Activated naive CD4-positive, alpha-beta T cell treated with anti-CD3 and anti-CD28 coated beads for 36 hours (primary cell): ENCODE results near the gene JAKMIP2. TPM values are rescaled to one million over a fixed set of nuclear protein-coding genes. Genes with fewer than 3 reads are reported as not detected.
"Not testable (repeated sequence)": the region's sequence is repeated elsewhere in the genome, so short reads cannot be mapped to it uniquely, and the experiment has no call there.

Experiments used
- CTCF ChIA-PET: fragments of 350-600 bp; sonication (Branson Sonifier 250); formaldehyde crosslinking; loops from one replicate; lab custom pipeline; 2021; ENCODE audit warnings: antibody characterized with exemption; lab: Charles Lee
- DNase-seq: peaks from one replicate; pipeline ENCODE4 v3.0.0-alpha.2; 2020
- H3K27ac Mint-ChIP-seq: one replicate; pipeline ENCODE4 v1.8.0; 2021; ENCODE audit warnings: mild to moderate bottlenecking, mixed read lengths
- H3K27me3 Mint-ChIP-seq: one replicate; pipeline ENCODE4 v1.8.0; 2021; ENCODE audit warnings: low read depth, mixed read lengths
- H3K36me3 Mint-ChIP-seq: one replicate; pipeline ENCODE4 v1.8.0; 2021; ENCODE audit warnings: low read depth, mixed read lengths
- H3K4me1 Mint-ChIP-seq: one replicate; pipeline ENCODE4 v1.8.0; 2021; ENCODE audit warnings: low read depth, mixed read lengths
- H3K4me3 Mint-ChIP-seq: one replicate; pipeline ENCODE4 v1.8.0; 2021; ENCODE audit warnings: mild to moderate bottlenecking, moderate library complexity, mixed read lengths
- H3K9me3 Mint-ChIP-seq: one replicate; pipeline ENCODE4 v1.8.0; 2021; ENCODE audit warnings: mixed read lengths
- intact Hi-C: fragments of 100-400 bp; cut with micrococcal nuclease; formaldehyde crosslinking; loops from one replicate; pipeline ENCODE4 v1.15.1; 2023
- total RNA-seq, 2 experiments: library from RNA; stranded (reverse); gene quantifications; one replicate each; pipeline ENCODE4 v1.2.3, GENCODE V29; 2021

The JAKMIP2 gene
- total RNA-seq, 2 experiments from 2014 or later = 0.14 to 0.17 TPM

DNA sequence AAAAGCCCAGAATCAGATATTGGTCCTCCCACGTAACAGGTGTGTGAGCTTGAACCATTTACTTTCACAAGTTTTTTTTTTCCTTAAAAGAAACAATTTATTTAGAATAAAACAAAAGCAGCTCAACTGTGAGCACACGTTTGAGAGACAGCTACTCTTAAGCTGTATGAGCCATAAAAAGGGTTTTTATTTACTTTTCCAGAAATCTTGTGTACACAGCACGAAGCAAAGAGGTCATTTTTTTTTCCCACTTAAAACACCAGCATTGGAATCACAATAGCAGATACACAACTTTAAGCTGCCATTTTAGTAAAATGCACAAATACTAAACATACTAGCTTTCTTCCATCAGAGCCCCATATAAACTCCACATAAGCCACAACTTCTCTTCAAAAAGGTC is 44.6 kb downstream of the JAKMIP2 start:
- Mint-ChIP-seq H3K9me3 (peaks cover 3% of the 10 kb centered on the region), H3K4me1 (no peaks in the 10 kb centered on the region), H3K27me3 (no peaks in the 10 kb centered on the region), H3K4me3 (no peak overlapping the region), H3K27ac (no peak overlapping the region), H3K36me3 (no peaks in the 10 kb centered on the region)
- DNase-seq = no peak
- intact Hi-C loops = no loop called here
- CTCF ChIA-PET = interaction anchor here (0.7 to 1.0 kb wide), 2 partner anchors 85 to 186 kb away, joined by 3 to 4 read pairs; no protein-coding TSS in a partner anchor

DNA sequence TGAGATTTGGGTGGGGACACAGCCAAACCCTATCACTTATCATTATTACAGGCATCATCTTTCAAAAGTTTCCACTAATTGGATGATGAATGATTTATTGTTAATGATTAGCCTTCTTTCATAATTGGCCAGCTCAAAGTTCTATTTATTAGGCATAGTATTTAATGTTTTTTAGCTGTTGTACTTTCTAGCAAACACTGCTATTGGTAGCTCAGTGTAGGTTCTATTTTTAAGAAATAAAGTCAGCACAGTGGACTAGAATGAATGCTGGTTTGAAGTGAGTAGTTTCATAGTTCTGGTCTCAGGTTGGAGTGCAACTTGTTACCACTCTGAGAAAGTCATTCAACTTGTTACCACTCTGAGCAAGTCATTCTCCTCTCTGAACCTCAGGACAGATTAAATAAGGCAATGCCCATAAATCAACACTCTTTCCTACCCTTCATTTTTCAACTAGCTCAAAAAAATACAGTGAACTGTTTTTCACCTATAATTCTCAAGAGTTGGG is 46.9 kb downstream of the JAKMIP2 start:
- DNase-seq = no peak
- intact Hi-C loops = no loop called here
- Mint-ChIP-seq H3K9me3 (peaks cover 3% of the 10 kb centered on the region), H3K27ac (no peak overlapping the region), H3K4me3 (no peak overlapping the region), H3K27me3 (no peaks in the 10 kb centered on the region), H3K4me1 (no peaks in the 10 kb centered on the region), H3K36me3 (no peaks in the 10 kb centered on the region)
- CTCF ChIA-PET = no interaction called here

DNA sequence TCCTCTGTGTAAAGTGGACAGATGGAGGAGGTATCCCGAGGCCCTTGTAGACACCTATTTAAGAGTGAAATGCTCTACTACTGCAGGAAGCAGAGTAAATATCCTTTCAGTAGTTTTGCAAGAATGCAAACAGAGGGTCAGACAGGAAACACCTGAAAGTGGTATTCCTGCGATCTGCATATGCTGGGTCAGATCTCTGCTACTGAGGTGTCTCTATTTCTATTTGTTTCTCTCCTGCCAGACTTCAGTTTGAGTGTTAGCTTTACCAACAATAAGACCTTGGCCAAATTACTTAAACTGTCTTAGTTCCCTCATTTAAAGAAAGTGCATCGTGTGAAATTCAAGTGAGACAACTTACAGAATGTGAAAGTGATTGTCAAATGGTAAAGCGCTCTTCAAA is 47.6 kb downstream of the JAKMIP2 start:
- no peaks in the 10 kb centered on the region for H3K9me3 Mint-ChIP-seq
- CTCF ChIA-PET = no interaction called here
- no peaks in the 10 kb centered on the region for H3K4me1 Mint-ChIP-seq
- no peak overlapping the region for H3K4me3 Mint-ChIP-seq
- no peak overlapping the region for H3K27ac Mint-ChIP-seq
- no peak for DNase-seq
- intact Hi-C loops = no loop called here
- H3K27me3 Mint-ChIP-seq = no peaks in the 10 kb centered on the region
- H3K36me3 Mint-ChIP-seq = no peaks in the 10 kb centered on the region

DNA sequence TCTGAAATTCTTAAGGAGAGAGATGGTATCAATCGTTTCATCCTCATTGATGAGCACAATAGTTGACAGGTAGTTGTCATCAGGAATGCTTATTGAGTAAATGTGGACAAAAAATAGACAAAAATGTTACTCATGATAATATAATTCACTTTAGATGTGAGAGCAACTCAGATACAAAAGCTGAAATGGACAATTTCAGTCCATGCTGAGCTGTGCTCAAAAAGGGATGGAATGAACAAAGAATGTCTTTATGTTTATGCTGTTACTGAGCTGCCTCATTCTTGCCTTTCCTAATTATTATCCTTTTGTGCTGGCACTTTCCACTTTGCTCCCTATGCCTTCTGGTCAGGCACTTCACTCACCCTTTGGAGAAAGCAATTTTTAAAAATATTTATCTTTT is 49.5 kb downstream of the JAKMIP2 start:
- H3K36me3 Mint-ChIP-seq = no peaks in the 10 kb centered on the region
- CTCF ChIA-PET = no interaction called here
- no peak overlapping the region for H3K27ac Mint-ChIP-seq
- intact Hi-C loops = no loop called here
- no peaks in the 10 kb centered on the region for H3K9me3 Mint-ChIP-seq
- no peak overlapping the region for H3K4me3 Mint-ChIP-seq
- DNase-seq = no peak
- no peaks in the 10 kb centered on the region for H3K27me3 Mint-ChIP-seq
- H3K4me1 Mint-ChIP-seq = no peaks in the 10 kb centered on the region

DNA sequence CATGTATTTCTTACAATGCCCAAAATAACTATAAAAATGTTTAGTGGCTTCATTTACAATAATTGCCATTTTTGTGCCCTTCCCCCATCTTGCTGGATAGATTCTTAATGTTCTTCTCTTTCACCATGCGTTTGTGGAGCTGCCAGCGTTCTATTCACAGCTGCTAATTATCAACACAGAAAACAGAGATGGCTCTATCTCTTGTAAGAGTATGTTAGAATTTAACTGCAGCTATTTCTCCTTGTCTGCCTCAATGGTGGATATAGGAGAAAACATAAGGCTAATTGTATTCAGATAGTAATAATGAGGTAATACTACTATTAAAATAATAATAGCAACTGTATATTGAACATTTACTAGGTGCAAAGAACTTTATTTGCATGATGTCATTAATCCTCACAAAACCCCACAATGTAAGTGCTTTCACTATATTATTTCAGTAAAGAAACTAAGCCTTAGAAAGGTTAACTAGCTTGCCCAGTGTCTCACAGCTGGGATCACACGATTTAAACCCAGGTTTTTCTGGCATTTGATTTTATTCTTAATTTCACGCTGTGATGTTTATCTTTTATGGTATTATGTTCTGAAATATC is 50.1 kb downstream of the JAKMIP2 start:
- Mint-ChIP-seq H3K27me3 (no peaks in the 10 kb centered on the region), H3K27ac (no peak overlapping the region), H3K36me3 (no peaks in the 10 kb centered on the region), H3K4me1 (no peaks in the 10 kb centered on the region), H3K9me3 (no peaks in the 10 kb centered on the region), H3K4me3 (no peak overlapping the region)
- CTCF ChIA-PET = no interaction called here
- intact Hi-C loops = no loop called here
- no peak for DNase-seq

DNA sequence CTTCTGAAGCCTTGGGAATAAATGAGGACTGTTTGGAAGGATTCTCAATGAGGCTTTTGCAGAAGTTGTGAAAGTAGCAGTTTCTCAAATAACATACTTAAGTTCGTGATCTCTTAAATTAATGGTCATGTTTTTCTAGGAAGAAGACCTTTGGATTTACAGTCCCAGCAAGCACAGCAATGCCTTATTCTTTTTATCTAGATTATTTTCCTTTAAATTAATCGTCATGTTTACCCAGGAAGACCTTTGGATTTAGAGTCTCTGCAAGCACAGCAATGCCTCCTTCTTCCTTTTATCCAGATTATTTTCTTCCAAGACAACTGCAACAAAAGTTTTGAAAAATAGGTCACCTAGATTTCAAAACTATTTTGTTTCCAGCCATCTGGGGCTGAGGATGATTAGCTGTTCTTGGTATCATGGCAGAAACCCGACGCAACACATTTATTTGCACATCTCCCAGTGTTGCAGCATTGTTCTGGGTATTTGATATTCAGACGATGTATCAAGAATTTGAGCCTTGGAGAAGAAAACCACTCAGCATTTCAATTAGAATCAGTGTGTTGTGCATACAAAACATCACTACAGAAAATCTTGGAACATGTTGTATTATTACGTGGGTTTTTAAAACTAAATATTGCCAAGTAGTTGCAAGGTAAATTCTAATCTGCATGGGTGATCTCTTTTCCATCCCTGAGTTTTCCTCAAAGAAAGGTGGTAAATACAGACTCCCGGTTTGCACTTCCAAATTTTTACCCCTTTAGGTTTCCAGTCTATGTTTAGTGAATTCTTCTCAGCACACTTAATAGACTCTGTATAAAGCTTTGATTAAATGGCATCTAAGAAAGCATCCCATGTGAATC is 50.9 kb downstream of the JAKMIP2 start:
- no peak for DNase-seq
- H3K27me3 Mint-ChIP-seq = no peaks in the 10 kb centered on the region
- no peaks in the 10 kb centered on the region for H3K4me1 Mint-ChIP-seq
- no peak overlapping the region for H3K4me3 Mint-ChIP-seq
- CTCF ChIA-PET = no interaction called here
- H3K27ac Mint-ChIP-seq = no peak overlapping the region
- no peaks in the 10 kb centered on the region for H3K9me3 Mint-ChIP-seq
- H3K36me3 Mint-ChIP-seq = no peaks in the 10 kb centered on the region
- intact Hi-C loops = no loop called here

DNA sequence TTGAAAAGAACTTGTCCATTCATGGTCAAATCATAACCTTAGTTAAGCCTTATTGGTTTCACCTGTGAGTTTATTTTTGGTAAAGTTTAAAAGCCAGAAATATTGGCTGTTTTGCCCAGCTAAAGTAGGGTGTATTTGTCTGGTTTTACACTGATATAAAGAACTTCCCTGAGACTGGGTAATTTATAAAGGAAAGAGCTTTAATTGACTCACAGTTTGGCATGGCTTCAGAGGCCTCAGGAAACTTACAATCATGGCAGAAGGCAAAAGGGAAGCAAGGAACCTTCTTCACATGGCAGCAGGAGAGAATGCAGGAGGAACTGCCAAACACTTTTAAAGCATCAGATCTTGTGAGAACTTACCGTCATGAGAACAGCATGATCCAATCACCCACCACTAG is 55.3 kb downstream of the JAKMIP2 start:
- Mint-ChIP-seq H3K36me3 (no peaks in the 10 kb centered on the region), H3K9me3 (peaks cover under 1% of the 10 kb centered on the region), H3K4me3 (no peak overlapping the region), H3K4me1 (no peaks in the 10 kb centered on the region), H3K27ac (no peak overlapping the region), H3K27me3 (no peaks in the 10 kb centered on the region)
- intact Hi-C loops = no loop called here
- CTCF ChIA-PET = no interaction called here
- DNase-seq = no peak

DNA sequence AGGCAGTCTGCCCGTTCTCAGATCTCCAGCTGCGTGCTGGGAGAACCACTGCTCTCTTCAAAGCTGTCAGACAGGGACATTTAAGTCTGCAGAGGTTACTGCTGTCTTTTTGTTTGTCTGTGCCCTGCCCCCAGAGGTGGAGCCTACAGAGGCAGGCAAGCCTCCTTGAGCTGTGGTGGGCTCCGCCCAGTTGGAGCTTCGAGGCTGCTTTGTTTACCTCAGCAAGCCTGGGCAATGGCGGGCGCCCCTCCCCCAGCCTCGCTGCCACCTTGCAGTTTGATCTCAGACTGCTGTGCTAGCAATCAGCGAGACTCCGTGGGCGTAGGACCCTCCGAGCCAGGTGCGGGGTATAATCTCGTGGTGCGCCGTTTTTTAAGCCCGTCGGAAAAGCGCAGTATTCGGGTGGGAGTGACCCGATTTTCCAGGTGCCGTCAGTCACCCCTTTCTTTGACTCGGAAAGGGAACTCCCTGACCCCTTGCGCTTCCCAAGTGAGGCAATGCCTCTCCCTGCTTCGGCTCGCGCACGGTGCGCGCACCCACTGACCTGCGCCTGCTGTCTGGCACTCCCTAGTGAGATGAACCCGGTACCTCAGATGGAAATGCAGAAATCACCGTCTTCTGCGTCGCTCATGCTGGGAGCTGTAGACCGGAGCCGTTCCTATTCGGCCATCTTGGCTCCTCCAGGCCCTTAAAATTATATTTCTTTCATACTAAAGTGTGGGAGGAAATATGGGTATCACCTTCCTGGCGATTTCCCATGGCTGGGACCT is 61.2 kb downstream of the JAKMIP2 start:
- CTCF ChIA-PET, H3K27me3 Mint-ChIP-seq, H3K9me3 Mint-ChIP-seq, DNase-seq, H3K27ac Mint-ChIP-seq, H3K4me1 Mint-ChIP-seq, H3K36me3 Mint-ChIP-seq, H3K4me3 Mint-ChIP-seq, intact Hi-C loops: not testable (repeated sequence)

DNA sequence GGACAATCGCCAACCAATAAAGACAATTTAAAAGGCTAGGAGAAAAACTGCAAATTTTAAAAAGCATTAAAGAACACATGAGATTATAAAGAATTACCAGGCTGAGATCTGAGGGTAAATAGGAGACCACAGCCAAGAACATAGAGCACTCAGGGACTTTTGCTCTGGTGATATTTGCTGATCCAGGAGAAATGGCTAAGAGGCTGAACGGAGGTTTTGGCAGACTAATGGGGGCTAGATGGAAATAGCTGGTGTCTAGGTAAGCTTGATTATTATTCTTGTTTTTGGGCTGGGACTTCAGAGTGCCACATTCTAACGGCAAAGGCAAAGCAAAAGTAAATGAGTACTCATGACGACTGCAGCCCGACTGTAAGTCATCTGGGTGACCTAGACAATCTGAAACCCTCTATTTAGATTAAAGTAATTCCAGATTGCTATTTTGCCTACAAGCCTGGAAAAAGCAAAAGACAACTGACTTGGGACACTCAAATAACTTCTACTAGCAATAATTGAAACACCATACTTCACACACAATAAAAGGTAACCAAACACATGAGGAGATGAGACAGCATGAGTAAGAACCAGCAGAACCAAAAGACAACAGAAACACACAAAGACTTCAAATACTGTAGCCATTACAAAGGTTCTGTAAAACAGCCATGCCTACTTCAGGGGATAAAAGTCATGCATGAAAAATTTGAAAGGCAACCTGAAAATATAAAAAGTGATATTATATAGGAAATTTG is 68.8 kb downstream of the JAKMIP2 start:
- H3K27ac Mint-ChIP-seq = no peak overlapping the region
- H3K4me3 Mint-ChIP-seq = no peak overlapping the region
- intact Hi-C loops = no loop called here
- H3K4me1 Mint-ChIP-seq = no peaks in the 10 kb centered on the region
- no peak for DNase-seq
- CTCF ChIA-PET = no interaction called here
- H3K36me3 Mint-ChIP-seq = no peaks in the 10 kb centered on the region
- H3K27me3 Mint-ChIP-seq = no peaks in the 10 kb centered on the region
- H3K9me3 Mint-ChIP-seq = no peaks in the 10 kb centered on the region

DNA sequence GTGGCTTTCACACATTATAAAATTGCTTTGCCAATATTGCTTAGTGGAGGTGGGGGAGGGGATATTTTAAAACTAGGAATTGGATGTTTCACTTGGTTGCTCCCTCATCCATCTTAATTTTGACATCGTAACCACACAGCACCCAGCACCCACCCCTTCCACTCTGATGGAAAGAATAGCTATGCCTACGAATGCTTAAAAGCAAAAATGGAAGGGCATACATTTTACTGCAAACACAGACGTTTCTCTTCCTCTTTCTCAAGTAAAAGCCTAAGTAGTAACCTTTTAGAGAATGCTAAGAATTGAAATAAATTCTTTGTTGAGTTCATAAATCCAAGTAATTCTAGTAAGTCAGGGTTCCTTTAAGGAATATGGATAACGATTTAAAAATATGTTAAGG is 69.9 kb downstream of the JAKMIP2 start:
- Mint-ChIP-seq H3K36me3 (no peaks in the 10 kb centered on the region), H3K27ac (no peak overlapping the region), H3K9me3 (no peaks in the 10 kb centered on the region), H3K4me3 (no peak overlapping the region), H3K27me3 (no peaks in the 10 kb centered on the region), H3K4me1 (no peaks in the 10 kb centered on the region)
- CTCF ChIA-PET = no interaction called here
- intact Hi-C loops = no loop called here
- DNase-seq = no peak

DNA sequence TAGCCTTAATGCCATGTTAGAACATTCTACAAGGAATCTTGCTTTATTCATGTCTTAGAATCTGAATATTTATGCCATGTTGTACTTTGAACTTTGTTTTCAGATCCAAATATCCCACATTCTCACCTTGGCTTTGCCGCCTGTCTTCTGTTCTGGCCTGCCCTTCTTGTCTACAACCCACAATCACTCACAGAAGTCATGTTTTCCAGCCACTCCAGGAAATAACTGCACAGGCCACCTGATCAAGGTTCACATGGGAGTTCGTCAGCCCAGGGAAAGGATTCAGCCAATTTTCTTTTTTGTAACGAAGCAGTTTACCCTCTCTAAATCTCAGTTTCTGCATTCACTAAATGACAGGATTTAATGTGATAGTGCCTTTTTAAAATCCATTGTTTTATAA is 70.5 kb downstream of the JAKMIP2 start:
- intact Hi-C loops = no loop called here
- Mint-ChIP-seq H3K27ac (no peak overlapping the region), H3K4me3 (no peak overlapping the region), H3K9me3 (no peaks in the 10 kb centered on the region), H3K36me3 (no peaks in the 10 kb centered on the region), H3K27me3 (no peaks in the 10 kb centered on the region), H3K4me1 (no peaks in the 10 kb centered on the region)
- CTCF ChIA-PET = no interaction called here
- DNase-seq = no peak

DNA sequence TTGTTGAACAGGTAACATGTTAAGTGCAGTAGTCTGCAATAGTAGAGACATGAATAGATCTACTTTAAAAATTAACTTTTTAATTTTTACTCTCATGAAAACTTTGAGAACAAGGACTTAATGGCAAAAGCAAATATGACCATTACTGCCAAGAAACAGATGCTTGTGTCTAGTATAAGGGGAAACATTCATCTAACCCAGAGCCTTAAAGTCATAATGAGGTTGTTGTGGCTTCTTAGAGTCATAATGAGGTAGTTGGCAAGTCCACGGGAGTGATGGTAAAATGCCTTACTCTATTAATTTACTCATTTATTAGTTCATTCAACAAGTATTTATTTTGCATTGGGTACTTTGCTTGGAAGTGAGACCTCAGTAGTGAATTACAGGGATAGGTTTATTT is 71.5 kb downstream of the JAKMIP2 start:
- Mint-ChIP-seq H3K27ac (no peak overlapping the region), H3K4me1 (no peaks in the 10 kb centered on the region), H3K4me3 (no peak overlapping the region), H3K9me3 (no peaks in the 10 kb centered on the region), H3K27me3 (no peaks in the 10 kb centered on the region), H3K36me3 (no peaks in the 10 kb centered on the region)
- CTCF ChIA-PET = no interaction called here
- intact Hi-C loops = no loop called here
- no peak for DNase-seq
